ENCODE measurements around the gene FAM151A.

Gene FAM151A

DNA sequence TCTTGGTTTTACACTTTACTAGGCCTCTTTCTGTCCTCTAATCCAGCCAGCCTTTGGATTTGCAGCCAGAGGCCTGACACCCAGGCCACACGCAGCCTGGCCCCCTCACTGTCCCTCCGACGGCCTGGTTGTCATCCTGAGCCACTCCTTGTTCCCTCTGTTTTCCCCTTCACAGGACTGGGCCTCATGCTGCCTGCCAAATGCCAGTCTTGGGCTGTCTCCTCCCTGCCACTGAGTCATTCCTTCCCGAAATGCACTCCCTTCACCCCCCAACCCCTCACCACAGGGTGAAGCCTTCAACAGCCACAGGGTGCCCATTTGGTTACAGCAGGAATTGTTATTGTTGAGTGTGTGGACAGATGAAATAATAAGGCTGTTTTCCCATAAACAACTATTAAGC is 54.0 kb downstream of the FAM151A start:
- no peaks in the 10 kb centered on the region for H3K36me3 Mint-ChIP-seq
- no peak for DNase-seq
- H3K27me3 Mint-ChIP-seq, result no peaks in the 10 kb centered on the region
- no peak overlapping the region for H3K27ac Mint-ChIP-seq
- no peak for ATAC-seq (replicated peaks)
- H3K9me3 Mint-ChIP-seq, result no peaks in the 10 kb centered on the region
- H3K4me3 Mint-ChIP-seq, result no peak overlapping the region
- H3K4me1 Mint-ChIP-seq, result peaks cover 0 to 1% of the 10 kb centered on the region in 2 donors

DNA sequence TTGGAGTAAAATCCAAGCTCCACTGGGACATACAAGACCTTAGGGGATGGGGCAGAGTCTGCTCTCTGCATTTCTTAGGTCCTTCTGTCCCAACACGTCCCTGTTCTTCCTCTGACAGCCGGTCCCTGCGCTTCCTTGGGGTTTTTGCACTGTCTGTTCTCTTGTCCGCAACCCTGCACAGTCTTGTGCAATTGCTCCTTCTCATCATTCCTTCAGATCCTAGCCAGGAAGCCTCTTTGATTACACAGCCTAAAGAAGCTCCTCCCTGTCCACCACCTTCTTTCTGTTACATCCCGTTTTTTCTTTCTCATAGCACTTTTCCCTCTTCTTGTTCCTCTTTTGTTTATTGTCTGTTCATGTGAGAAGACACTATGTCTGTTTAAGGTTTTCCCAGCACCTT is 55.4 kb downstream of the FAM151A start:
- Mint-ChIP-seq H3K9me3 (no peaks in the 10 kb centered on the region), H3K27ac (no peak overlapping the region), H3K27me3 (no peaks in the 10 kb centered on the region), H3K4me1 (peaks cover 0 to 1% of the 10 kb centered on the region in 2 donors), H3K4me3 (no peak overlapping the region), H3K36me3 (no peaks in the 10 kb centered on the region)
- ATAC-seq (replicated peaks) (no peak), DNase-seq (no peak)

DNA sequence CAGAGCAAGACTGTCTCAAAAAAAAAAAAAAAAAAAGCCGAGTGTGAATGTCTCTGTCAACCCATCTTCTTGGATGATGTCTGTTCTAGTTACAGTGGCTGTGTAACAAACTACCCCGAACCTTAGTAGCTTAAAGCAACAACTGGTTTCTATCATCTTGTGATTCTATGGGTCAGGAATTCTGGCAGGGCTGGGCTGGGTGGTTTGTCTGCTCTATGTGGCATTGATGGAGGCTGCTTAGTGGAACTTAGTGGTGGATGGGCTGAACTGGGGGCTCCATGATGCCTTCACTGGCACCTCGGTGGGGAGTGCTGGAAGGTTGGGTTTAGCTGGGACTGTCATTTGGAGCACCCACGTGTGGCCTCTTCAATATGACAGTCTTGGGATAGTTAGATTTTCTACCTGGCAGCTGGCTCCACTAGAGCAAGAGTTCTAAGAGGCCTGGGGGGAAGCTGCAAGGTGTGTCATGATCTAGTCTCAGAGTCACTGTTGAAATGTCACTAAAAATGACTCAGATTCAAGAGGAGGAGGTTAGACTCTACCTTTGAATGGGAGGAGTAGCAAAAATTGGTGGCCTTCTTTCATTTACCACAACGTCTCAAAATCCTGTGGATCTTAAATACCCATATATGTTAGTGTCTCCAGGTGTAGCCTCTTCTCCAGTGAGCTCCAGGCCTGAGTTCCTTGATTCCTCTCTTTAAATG is 56.7 kb downstream of the FAM151A start:
- ATAC-seq (replicated peaks), result no peak
- Mint-ChIP-seq H3K4me3 (no peak overlapping the region), H3K27ac (no peak overlapping the region), H3K36me3 (no peaks in the 10 kb centered on the region), H3K9me3 (no peaks in the 10 kb centered on the region), H3K27me3 (no peaks in the 10 kb centered on the region), H3K4me1 (peaks cover 0 to 1% of the 10 kb centered on the region in 2 donors)
- DNase-seq, result no peak

DNA sequence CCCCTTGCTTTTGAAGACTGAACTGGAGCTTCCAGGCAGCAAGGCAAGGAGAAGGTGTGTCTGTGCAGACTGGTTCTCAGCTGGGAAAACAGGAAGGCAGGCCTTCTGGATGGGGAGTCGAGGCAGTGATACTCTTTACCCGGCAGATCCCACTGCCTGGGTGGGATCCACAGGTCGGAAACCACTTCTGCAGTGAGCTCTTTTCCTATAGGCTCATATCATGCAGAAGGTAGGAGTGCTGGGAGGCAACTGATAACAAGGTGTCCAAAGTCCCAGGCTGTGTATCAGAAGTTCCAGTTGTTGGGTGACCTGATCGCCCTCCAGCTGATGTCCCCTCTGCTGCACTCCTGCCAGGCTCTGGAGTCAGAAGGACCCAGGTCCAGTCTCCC is 58.2 kb downstream of the FAM151A start:
- Mint-ChIP-seq H3K4me1 (peaks cover 0 to 1% of the 10 kb centered on the region in 2 donors), H3K36me3 (no peaks in the 10 kb centered on the region), H3K27me3 (peaks cover 0 to under 1% of the 10 kb centered on the region in 2 donors), H3K9me3 (no peaks in the 10 kb centered on the region), H3K4me3 (no peak overlapping the region), H3K27ac (no peak overlapping the region)
- no peak for DNase-seq
- ATAC-seq (replicated peaks), result no peak

DNA sequence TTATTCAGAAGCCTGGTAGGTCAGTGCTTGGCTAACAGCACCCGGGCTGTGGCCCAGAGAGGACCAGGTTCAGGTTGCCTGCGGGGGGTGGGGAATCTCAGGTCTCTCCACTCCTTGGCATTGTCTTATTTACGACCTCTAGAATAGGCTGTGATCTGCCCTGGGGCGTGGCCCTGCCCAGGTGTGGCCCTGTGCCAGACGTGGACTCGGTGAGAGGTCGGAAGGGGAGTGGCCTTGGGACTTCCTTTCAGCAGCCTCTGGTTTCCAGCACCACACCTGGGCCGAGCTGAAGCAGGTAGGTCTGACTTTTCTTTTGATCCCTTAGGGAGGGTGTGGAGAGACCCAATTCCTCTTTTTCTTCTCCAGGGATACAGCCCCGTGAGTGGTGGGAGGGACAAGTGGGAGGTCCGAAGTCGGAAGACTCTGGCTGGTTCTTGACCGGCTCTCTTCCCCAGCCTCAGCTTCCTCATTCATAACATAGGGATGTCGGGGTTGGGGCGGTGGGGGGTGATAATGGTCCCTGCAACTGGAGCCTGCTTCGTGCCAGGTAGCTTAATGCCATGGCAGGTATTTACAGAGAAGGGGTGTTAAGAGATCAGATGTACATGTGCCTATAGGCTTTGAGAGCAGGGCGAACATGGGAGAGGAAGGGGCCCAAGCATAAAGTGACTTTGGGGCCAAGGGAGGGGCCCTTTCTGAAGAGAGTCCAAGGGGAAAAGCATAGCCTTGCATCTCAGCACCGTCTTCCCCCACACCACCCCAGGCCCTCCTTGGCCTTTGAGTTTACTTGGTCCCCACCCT is 58.8 kb downstream of the FAM151A start:
- Mint-ChIP-seq H3K4me3 (no peak overlapping the region), H3K27me3 (peaks cover 5 to 6% of the 10 kb centered on the region in 2 donors), H3K27ac (no peak overlapping the region), H3K4me1 (peaks cover 0 to 1% of the 10 kb centered on the region in 2 donors), H3K36me3 (no peaks in the 10 kb centered on the region), H3K9me3 (no peaks in the 10 kb centered on the region)
- ATAC-seq (replicated peaks), result no peak
- no peak for DNase-seq

DNA sequence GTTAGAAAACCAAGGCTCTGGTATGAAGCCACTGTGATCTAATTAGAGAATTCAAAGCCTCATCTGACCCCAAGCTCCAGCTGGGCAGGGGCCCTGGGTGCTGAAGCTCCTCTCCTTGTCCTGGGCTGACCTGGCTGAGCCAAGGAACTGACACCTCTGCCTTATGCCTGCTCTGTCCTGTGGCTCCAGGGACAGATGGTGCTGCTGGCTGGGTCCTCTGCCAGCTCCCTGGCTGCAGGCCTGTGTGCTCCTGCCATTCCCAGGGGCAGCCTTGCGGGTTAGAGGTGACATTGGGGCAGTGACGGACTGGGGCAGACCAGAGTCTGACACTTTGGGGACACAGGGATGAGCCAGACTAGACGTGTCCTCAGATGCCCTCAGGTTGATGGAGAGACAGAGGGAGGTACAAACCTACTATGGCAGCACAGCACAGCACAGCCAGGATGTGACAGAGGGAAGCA is 63.5 kb downstream of the FAM151A start:
- Mint-ChIP-seq H3K4me3 (no peak overlapping the region), H3K27me3 (peaks cover 8 to 17% of the 10 kb centered on the region in 2 donors), H3K36me3 (no peaks in the 10 kb centered on the region), H3K9me3 (peaks cover 3 to 4% of the 10 kb centered on the region in 2 donors), H3K4me1 (peaks cover 0 to 1% of the 10 kb centered on the region in 2 donors), H3K27ac (no peak overlapping the region)
- DNase-seq (no peak), ATAC-seq (replicated peaks) (no peak)
